GM18861 (cell line): ENCODE data around the gene PLCL2.

Experiments
- ATAC-seq: cut with Tn5 transposase; IDR thresholded peaks from one replicate; pipeline ENCODE4 v1.9.1; 2021; ENCODE audit not compliant: unreplicated experiment

Gene PLCL2

DNA sequence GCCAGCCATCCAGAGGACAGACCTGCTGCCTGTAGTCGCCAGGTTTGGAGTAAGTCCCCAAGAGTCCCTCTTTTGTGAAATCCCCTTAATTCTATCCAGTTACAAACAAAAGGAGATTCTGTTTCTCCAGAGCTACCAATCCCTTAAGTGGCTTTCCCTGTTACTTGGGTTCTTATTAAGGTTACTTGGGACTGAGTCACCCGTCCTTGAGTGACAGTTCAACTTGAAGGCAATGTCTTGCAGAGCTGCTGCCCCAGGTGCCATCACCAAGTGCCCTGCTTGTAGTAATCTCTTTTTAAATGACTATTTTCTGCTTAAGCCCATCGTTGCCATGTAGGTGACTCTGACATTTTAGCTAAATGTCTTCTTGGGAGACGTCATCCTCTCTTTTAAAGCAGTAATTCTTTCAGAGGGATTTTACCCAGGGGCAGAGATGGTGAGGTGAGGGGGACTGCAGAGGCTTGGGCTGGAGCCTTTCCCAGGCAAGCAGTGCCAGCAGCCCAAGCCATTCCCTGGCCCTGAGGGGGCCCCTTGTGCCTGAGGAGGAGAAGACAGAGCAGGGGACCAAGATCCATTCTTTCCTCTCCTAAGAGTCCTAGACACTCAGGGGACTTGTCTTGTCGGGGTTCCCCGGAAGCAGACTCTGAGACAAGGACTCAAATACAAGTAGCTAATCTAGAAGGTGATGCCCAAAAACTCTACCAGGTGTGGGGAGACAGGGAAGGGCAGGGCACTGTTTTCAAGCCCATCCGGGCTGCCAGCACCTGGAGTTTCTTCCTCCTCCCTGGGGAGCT lies 253.7 kb downstream of the PLCL2 start:
- no peak for ATAC-seq
